Cardiac septum (tissue), 1 donor: ENCODE measurements around the gene MCEMP1. TPM values are rescaled to one million over a fixed set of nuclear protein-coding genes. Genes with fewer than 3 reads are reported as not detected.
"Not testable (repeated sequence)": the region's sequence is repeated elsewhere in the genome, so short reads cannot be mapped to it uniquely, and the experiment has no call there.

ENCODE experiments used
- DNase-seq: peaks from one replicate; pipeline ENCODE4 v3.0.0-alpha.2; 2020; ENCODE audit warnings: low spot score
- intact Hi-C: fragments of 100-400 bp; cut with DNase I; formaldehyde crosslinking; loops from one replicate; pipeline ENCODE4 v1.14.0; 2022
- total RNA-seq: library from RNA; stranded (reverse); fragmentation: NEBNext Ultra II Directional; extraction: Animal tissue kit (Norgen Biotek cat#: 25700); gene quantifications from one replicate; pipeline ENCODE4 v1.2.1, GENCODE V29; 2021
- donor health status: DM: no; HTN: no; CAD: no.

MCEMP1 gene
- total RNA-seq, 1 donor from 2014 or later, result 0.54 TPM

DNA sequence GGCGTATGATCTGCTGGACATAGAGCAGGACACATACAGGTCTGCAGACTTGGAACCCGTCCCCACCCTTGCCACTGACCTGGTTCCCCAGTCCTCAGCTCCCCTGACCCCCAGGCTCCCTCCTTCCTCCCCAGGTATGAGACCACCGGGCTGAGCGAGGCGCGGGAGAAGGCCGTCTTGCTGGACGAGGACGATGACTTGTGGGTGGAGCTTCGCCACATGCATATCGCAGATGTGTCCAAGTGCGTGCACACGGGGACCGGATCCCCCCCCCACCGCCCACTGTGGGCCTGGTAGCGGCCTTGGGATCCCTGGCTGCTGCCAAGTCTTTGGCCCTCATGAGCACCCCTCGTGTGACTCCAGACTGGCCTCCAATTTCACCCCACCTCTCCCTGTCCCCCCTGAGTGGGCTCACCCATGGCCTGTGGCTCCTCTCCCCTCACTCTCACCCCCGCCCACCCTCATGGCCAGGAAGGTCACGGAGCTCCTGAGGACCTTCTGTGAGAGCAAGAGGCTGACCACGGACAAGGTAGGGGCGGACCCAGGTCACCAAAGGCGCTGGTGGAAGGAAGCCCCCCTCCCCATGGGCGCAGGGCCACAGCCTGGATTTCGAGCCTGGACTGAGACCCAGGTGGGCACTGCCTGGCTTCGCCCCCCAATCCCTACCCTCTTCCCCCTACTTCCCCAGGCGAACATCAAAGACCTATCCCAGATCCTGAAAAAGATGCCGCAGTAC, 34.4 kb upstream of the MCEMP1 start:
- no peak for DNase-seq
- intact Hi-C loops, result no loop called here

DNA sequence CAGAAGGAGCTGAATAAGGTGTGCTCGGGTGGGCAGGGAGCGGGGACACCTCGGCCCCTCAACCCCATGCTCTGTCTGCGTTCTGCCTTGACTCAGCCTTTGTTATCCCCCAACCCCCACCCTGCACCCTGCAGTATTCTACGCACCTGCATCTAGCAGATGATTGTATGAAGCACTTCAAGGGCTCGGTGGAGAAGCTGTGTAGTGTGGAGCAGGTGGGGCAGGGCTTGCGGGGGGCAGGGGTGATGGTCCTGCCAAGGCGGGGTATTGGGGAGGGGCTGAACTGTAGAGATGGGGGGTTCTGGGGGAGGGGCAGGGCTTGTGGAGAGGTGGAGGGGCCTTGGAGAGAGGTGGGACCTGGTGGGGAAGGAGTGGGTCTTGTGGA, 33.9 kb upstream of the MCEMP1 start:
- DNase-seq, result no peak

DNA sequence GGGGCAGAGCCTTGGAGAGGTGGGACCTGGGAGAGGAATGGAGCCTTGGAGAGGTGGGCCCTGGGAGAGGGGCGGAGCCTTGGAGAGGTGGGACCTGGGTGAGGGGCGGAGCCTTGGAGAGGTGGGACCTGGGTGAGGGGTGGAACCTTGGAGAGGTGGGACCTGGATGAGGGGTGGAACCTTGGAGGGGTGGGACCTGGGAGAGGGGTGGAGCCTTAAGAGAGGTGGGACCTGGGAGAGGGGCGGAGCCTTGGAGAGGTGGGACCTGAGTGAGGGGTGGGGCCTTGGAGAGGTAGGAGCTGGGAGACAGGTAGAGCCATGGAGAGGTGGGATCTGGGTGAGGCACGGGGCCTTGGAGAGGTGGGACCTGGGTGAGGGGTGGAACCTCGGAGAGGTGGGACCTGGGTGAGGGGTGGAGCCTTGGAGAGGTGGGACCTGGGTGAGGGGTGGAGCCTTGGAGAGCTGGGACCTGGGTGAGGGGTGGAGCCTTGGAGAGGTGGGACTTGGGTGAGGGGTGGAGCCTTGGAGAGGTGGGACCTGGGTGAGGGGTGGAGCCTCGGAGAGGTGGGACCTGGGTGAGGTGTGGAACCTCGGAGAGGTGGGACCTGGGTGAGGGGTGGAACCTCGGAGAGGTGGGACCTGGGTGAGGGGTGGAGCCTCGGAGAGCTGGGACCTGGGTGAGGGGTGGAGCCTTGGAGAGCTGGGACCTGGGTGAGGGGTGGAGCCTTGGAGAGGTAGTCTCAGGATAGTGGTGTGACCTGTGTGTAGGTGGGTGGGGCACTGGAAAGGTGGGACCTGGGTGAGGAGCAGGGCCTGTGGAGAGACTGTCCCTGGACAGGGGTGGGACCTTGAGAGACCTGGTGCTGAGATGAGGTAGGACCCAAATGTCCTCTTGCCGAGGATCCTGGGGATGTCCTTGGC, 33.0 kb upstream of the MCEMP1 start:
- intact Hi-C loops, DNase-seq: not testable (repeated sequence)

More for the DNA sequence above, 33.9 kb upstream of the MCEMP1 start:
- intact Hi-C loops, result no loop called here

DNA sequence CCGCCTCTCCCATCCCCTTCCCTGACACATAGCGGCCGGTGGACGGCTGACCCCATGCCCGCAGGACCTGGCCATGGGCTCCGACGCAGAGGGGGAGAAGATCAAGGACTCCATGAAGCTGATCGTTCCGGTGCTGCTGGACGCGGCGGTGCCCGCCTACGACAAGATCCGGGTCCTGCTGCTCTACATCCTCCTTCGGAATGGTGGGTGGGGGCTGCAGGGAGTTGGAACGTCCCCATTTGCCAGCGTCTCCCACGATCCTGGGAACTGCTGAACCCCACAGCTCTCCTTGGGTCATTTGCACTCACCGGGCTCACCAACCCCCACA, 32.4 kb upstream of the MCEMP1 start:
- DNase-seq, result no peak
- intact Hi-C loops, result no loop called here

DNA sequence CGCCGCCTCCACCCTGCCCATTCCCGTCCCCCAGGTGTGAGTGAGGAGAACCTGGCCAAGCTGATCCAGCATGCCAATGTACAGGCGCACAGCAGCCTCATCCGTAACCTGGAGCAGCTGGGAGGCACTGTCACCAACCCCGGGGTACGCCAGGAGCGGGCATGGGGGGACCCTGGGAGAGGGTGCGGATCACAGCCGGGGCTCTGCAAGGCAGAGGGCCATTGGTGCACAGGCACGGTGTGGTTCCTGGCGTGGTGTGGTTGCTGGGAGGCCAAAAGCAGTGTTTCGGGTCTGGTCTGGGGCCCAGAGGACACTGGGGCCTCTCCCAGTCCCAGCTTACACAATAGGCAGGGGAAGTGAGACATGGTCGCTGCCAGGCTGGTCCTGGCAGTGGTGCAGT, 31.7 kb upstream of the MCEMP1 start:
- intact Hi-C loops, result no loop called here

DNA sequence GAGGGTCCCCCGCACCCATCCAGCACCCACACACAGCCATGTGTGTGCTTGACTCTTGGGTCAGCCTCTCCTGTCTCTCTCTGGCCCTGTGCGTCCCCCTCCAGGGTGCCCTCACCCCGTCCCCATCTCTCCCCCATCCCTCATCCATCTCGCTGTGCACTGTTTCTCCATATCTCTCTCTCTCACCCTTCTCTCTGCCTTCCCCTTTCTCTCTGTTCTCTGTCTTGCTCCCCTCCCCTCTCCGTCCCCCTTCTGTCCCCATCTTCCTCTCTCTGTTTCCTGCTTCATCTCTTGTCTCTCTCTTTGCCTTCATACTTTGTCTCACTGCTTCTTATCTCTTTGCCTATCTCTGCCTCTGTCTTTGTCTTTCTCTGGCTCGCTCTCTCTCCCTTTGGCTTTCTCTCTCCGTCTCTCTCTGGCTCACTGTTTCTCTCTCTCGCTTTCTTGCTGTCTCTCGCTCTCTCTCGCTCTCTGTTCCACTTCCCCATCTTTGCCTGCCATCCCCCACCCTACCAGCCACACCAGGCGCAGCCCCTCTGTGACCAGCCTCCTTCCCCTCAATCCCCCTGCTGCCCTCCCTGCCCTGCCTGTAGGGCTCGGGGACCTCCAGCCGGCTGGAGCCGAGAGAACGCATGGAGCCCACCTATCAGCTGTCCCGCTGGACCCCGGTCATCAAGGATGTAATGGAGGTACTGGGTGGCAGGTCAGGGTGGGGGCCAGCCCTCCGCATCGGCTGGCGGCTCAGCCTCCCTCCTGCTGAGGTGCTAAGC, 31.0 kb upstream of the MCEMP1 start:
- intact Hi-C loops, result no loop called here
- DNase-seq, result no peak

More for the DNA sequence above, 31.7 kb upstream of the MCEMP1 start:
- no peak for DNase-seq

DNA sequence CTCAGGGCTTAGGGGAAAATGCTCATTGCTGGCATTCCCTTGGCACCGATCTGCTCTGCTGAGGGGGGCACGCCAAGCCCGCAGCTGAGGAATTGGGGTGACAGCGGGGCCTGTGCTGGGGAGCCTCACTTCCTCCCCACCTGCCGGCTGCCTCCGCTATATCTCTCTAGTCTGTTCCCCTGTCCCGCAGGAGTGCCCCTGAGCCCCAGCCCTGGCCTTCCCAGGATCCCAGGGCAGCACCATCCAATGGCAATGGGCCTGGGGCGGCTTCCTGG, 30.5 kb upstream of the MCEMP1 start:
- intact Hi-C loops, result no loop called here
- no peak for DNase-seq

DNA sequence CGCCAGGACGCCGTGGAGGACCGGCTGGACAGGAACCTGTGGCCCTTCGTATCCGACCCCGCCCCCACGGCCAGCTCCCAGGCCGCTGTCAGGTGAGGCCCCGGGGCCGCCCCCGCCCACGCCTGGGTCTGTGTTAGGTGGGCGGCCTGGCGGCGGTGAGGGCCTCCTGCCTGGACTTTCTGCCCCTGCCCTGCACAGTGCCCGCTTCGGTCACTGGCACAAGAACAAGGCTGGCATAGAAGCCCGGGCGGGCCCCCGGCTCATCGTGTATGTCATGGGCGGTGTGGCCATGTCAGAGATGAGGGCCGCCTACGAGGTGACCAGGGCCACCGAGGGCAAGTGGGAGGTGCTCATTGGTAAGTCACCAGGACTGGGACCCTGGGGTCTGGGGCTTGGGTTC, 29.7 kb upstream of the MCEMP1 start:
- DNase-seq, result no peak
- intact Hi-C loops, result no loop called here

DNA sequence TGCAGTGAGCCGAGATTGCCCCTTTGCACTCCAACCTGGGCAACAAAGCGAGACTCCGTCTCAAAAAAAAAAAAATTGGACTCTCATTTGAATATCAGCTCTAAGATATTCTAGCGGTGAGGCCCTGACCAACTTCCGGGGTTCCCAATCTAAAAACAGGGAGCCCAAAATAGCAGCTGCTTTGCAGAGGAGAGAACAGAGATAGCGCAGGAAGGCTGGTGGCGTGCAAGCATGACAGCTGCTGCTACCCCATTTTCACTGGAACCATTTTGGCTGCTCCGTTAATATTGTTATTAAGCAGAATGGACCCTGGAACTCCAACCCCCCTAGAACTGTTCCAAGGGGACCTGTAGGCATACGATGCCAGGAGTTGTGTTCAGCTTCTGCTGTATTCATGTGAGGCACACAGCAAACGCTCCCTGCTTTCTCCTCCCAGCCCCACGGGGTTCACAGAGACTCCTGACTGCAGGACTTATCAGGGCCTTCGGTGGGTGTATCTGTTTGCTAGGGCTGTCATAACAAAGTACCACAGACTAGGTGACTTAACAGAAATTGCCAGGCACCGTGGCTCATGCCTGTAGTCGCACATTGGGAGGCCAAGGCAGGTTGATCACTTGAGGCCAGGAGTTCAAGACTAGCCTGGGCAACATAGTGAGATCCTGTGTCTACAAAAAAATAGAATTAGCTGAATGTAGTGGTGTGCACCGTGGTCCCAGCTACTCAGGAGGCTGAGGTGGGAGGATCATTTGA, 28.4 kb upstream of the MCEMP1 start:
- intact Hi-C loops, result no loop called here
- DNase-seq, result no peak

DNA sequence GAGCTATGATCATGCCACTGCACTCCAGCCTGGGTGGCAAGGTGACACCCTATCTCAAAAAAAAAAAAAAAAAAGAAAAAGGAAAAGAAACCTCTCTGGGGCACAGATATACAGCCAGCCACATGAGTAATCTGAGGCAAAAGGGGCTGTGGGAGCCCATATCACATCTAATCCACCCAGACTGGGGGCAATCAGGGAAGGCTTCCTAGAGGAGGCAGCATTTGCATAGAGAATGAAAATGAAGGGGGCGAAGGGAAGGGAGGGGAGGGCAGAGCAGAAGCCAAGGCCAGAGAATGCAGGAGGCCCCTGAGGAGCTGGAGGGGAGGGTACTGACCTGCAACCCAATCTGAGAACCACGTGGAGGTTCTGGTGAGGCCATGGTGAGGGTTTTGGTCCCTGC, 26.7 kb upstream of the MCEMP1 start:
- intact Hi-C loops, result loop anchor here (5.0 kb wide), 1 partner anchor 147 kb away; no protein-coding TSS in a partner anchor
- DNase-seq, result no peak

DNA sequence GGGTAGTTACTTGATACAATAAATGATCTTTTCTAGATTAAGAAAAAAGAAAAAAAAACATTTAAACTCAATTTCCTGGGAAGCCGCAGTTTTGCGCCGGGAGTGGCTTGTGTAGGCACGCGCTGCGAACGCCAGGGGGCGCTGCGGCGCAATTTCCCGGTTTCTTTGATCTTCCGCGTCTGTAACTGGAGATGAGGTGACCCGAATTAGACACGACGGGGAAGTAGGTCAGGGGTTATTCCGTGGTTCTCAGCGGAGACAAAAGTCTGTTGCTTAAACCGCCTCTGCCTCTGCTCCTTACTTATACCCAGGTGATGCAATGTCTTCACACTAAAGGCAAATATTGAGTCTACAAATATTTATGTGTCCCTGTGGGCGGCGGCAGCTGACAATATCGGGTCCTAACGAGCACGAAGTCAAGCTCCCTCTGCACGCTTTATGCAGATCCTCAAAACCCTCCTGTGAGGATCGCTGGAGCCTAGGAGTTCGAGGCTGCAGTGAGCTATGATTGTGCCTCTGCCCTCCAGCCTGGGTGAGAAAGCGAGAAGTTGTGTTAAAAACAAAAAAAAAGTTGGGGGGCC, 24.7 kb upstream of the MCEMP1 start:
- DNase-seq, result peak; percentile 95
- intact Hi-C loops, result loop anchor here (2.0 to 5.0 kb wide), 2 partner anchors 29 to 145 kb away; partner anchors contain the start of gene TRAPPC5

DNA sequence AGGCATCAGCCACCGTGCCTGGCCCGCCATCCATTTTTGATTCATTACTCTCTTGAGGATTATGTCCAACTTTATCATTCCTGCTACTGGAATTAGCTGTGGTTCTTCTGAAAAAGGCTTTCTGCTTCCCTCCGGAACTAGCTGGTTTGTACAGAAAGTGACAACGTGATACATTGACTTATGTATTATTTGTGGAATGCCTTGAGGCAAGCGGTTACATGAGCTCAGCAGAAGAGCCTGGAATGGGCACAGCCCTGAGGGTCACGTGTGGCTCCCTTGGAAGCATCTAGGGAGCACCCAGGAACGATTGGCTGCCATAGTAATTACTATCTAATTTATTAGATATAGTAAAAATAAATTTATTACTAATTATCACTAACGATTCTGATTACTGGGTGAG, 22.5 kb upstream of the MCEMP1 start:
- intact Hi-C loops, result loop anchor here (5.0 kb wide), 1 partner anchor 143 kb away; no protein-coding TSS in a partner anchor
- DNase-seq, result no peak

DNA sequence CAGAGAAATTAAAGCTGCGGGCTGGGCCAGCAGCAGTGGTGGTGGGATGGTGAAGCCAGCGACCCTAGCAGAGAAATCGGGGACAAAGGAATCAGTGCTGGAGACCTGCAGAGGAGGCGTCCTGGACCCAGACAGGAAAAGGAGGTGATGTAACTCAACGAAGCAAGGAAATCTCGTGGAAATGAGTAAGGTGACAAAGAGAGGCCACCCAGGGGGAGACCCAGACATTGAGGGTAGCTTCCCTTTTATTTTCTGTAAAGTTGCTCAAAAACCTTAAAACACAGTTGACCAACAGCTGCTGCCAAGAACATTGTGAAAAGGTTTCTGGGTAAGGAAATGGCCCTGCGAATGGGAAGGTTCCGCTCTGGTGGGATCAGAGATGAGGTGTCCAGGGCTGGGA, 21.3 kb upstream of the MCEMP1 start:
- no peak for DNase-seq
- intact Hi-C loops, result no loop called here

DNA sequence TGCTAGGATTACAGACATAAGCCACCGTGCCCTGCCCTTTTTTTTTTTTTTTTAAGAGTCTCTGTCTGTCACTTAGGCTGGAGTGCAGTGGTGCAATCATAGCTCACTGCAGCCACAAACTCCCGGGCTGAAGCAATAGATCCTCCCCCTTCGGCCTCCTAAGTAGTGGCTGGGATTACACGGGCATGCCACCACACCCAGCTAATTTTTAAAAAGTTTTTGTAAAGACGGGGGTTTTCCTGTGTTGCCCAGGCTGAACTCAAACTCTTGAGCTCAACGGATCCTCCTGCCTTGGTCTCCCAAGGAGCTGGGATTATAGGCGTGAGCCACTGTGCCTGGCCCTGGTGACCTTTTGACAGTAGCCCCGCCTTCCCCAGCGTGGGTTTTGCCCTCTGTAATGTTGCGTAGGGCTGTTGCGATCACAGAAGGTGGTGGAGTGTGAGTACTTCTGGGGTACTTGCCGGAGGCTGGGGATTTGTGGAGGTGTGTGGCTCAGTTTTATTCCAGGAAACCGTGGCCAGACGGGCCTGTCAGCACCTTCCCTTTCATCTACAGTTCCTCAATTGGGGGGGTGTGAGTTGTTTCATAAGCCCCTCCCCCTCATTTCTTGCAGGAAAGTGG, 19.6 kb upstream of the MCEMP1 start:
- intact Hi-C loops, result no loop called here
- no peak for DNase-seq

DNA sequence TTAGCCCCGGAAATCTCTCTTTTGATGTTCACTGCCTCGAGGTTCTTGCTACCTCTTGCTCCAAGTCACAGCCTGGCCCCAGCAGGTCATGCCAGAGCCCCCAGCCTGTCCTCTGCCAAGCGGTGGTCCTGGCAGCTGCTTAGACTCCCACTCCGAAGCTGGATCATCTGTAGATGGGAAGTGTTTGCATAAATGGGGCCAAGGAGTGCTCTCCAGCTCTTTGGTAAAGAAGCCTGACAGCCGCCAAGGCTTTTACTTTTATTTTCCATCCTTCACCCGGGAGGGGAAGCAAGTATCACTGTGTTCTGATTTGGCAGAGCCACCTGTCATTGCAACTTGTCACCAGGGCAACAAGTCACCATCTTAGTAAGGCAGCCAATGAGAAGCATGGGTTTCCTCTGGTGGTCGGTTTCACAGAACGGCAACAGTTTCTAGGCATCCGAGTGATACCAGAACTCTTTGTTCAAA, 18.6 kb upstream of the MCEMP1 start:
- intact Hi-C loops, result no loop called here
- no peak for DNase-seq

DNA sequence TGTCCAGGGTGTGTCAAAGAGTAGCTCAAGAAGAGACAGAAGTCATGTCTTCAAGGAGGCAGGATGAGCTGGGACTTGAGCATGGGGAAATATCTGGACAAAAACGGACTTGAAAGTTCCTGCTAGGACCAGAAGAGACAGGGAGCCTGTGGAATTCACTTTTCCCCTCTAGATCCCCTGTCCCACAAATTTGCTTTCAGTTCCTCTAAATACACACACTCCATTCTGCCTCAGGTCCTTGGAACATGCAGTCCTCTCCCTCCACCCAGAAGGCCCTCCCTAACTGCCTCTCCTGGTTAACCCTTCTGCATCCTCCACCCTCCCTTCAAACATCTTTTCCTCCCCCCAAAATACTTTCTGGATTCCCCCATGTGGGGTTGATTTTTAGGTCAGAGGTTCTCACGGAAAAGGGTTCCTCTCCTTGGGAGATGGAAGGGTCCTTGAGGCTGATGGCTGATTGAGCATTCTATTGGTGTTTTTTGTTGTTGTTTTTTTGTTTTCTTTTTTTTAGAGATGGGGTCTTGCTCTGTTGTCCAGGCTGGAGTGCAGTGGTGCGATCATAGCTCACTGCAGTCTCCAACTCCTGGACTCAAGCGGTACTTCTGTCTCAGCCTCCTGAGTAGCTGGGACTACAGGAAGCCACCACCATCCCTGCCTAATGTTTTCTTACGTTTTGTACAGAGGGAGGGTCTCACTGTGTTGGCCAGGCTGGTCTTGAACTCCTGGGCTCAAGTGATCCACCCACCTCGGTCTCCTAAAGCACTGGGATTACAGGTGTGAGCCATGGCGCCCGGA, 14.9 kb upstream of the MCEMP1 start:
- intact Hi-C loops, result no loop called here
- no peak for DNase-seq

DNA sequence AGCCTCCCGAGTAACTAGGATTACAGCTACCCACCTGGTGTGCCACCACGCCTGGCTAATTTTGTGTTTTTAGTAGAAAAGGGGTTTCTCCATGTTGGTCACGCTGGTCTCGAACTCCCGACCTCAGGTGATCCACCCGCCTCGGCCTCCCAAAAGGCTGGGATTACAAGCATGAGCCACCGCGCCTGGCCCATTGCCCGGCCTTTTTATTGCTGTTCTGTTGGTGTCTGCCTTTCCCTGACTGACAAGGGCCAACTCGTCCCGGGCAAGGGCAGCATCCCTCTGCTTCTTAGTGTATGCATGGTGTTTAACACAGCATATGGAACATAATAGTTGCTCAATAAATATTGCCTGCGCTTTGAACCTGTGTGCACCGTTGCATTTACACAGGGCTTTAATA, 14.2 kb upstream of the MCEMP1 start:
- DNase-seq, result no peak
- intact Hi-C loops, result no loop called here

DNA sequence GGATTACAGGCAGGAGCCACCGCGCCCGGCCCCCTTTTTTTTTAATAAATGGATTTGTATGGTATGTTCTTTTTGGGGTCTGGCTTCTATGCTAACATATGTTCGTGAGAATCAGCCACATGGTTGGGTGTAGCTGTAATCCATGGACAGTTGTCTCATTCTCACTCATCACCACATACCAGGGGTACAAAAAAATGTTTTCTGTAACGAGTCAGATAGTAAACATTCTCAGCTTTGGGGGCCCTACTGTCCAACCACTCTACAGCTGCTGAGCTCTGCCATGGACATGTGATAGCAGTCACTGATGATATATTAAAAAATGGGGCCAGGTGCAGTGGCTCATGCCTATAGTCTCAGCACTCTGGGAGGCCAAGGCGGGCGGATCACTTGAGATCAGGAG, 13.2 kb upstream of the MCEMP1 start:
- DNase-seq, result no peak
- intact Hi-C loops, result no loop called here
